Smooth muscle cell (in vitro differentiated cells): ENCODE results near the gene ANAPC10. TPM values are rescaled to one million over a fixed set of nuclear protein-coding genes. Genes with fewer than 3 reads are reported as not detected.

Experiments used
- DNase-seq: peaks from one replicate; lab custom pipeline; 2025; ENCODE audit not compliant: unreplicated experiment; lab: John Stamatoyannopoulos, UW
- H2AFZ ChIP-seq: fragments of 200-600 bp; sonication (generic); 2 replicates; pipeline ENCODE4 v1.6.0; 2016; ENCODE audit warnings: antibody characterized with exemption, low read depth, mild to moderate bottlenecking
- H3F3A ChIP-seq: fragments of 200-600 bp; sonication (generic); 2 replicates; pipeline ENCODE4 v1.6.0; 2017; ENCODE audit warnings: antibody characterized with exemption, low read depth
- H3K27ac ChIP-seq: fragments of 200-600 bp; sonication (generic); 2 replicates; pipeline ENCODE4 v1.5.1; 2016; ENCODE audit warnings: low read depth, mild to moderate bottlenecking
- H3K27me3 ChIP-seq: fragments of 200-600 bp; sonication (generic); 2 replicates; pipeline ENCODE4 v1.6.1; 2016; ENCODE audit warnings: low read depth, mild to moderate bottlenecking
- H3K36me3 ChIP-seq: fragments of 200-600 bp; sonication (generic); 2 replicates; pipeline ENCODE4 v1.5.1; 2016; ENCODE audit warnings: low read depth
- H3K4me1 ChIP-seq: fragments of 200-600 bp; sonication (generic); 2 replicates; pipeline ENCODE4 v1.5.1; 2016; ENCODE audit warnings: low read depth
- H3K4me2 ChIP-seq: fragments of 200-600 bp; sonication (generic); 2 replicates; pipeline ENCODE4 v1.6.0; 2016; ENCODE audit warnings: mild to moderate bottlenecking
- H3K4me3 ChIP-seq: fragments of 200-600 bp; sonication (generic); 2 replicates; pipeline ENCODE4 v1.5.1; 2016; ENCODE audit warnings: mild to moderate bottlenecking
- H3K79me2 ChIP-seq: fragments of 200-600 bp; sonication (generic); 2 replicates; pipeline ENCODE4 v1.6.0; 2016; ENCODE audit warnings: low read depth, mild to moderate bottlenecking
- H3K9ac ChIP-seq: fragments of 200-600 bp; sonication (generic); 2 replicates; pipeline ENCODE4 v1.6.0; 2016; ENCODE audit warnings: low read depth
- H3K9me3 ChIP-seq: fragments of 200-600 bp; sonication (generic); replicated peaks from 2 replicates; pipeline ENCODE4 v1.5.1; 2016; ENCODE audit warnings: low read depth
- H4K20me1 ChIP-seq: fragments of 200-600 bp; sonication (generic); 2 replicates; pipeline ENCODE4 v1.6.0; 2016; ENCODE audit warnings: low read depth
- CTCF ChIP-seq: fragments of 200-600 bp; sonication (generic); IDR thresholded peaks from 2 replicates; pipeline ENCODE4 v1.5.1; 2017; ENCODE audit warnings: borderline replicate concordance, mild to moderate bottlenecking, antibody characterized with exemption; ENCODE audit not compliant: insufficient read depth, poor library complexity, severe bottlenecking
- WGBS: methylation state at CpG from one replicate; pipeline ENCODE4 v1.1.7; 2016; ENCODE audit warnings: low lambda C conversion rate; 5-methylcytosine and 5-hydroxymethylcytosine counted together
- polyA plus RNA-seq: library from polyadenylated mRNA; unstranded; fragments of >200 nt; fragmentation: Nextera tagmentation; extraction: Ambion mirVana; gene quantifications from 2 replicates; pipeline ENCODE4 v1.2.1, GENCODE V29; 2016
- total RNA-seq: library from RNA; depleted of rRNA; stranded (reverse); fragments of >200 nt; gene quantifications from 2 replicates; pipeline ENCODE4 v1.2.3, GENCODE V29; 2014

The ANAPC10 gene
- total and polyA plus RNA-seq, 2 experiments from 2014 or later = 28.0 to 66.2 TPM

- Histone ChIP-seq H3F3A (no peaks in the 10 kb centered on the region), H4K20me1 (peaks cover 22% of the 10 kb centered on the region), H2AFZ (no peak overlapping the region), H3K36me3 (peaks cover 59% of the 10 kb centered on the region), H3K27ac (no peak overlapping the region), H3K4me3 (no peak overlapping the region), H3K27me3 (no peaks in the 10 kb centered on the region), H3K79me2 (peaks cover 48% of the 10 kb centered on the region), H3K9ac (no peak overlapping the region), H3K4me1 (no peaks in the 10 kb centered on the region), H3K9me3 (no peaks in the 10 kb centered on the region), H3K4me2 (no peak overlapping the region)
- no peak for TF ChIP-seq CTCF
- DNase-seq = no peak
- whole genome bisulfite sequencing = 86% methylated on average over 2 of the region's 2 CpGs
Observed at GRCh38 chr4:145107126-145107525, 9.1 kb upstream of the ANAPC10 start.

GRCh38 chr4:145103496-145103895 lies 5.5 kb upstream of the ANAPC10 start:
- H3K27me3 ChIP-seq = no peaks in the 10 kb centered on the region
- H2AFZ ChIP-seq = no peak overlapping the region
- peaks cover 17% of the 10 kb centered on the region for H3K4me1 ChIP-seq
- H3K9me3 ChIP-seq = no peaks in the 10 kb centered on the region
- TF ChIP-seq CTCF = no peak
- 98% methylated on average over 3 of the region's 3 CpGs for WGBS
- DNase-seq = no peak
- peaks cover 37% of the 10 kb centered on the region for H4K20me1 ChIP-seq
- peaks cover 32% of the 10 kb centered on the region for H3K36me3 ChIP-seq
- H3K4me2 ChIP-seq = no peak overlapping the region
- H3K27ac ChIP-seq = no peak overlapping the region
- no peaks in the 10 kb centered on the region for H3F3A ChIP-seq
- no peak overlapping the region for H3K4me3 ChIP-seq
- peaks cover 84% of the 10 kb centered on the region for H3K79me2 ChIP-seq
- H3K9ac ChIP-seq = no peak overlapping the region

- H3K27me3 ChIP-seq = no peaks in the 10 kb centered on the region
- H3K27ac ChIP-seq = no peak overlapping the region
- peaks cover 82% of the 10 kb centered on the region for H3K79me2 ChIP-seq
- DNase-seq = no peak
- H3K9me3 ChIP-seq = no peaks in the 10 kb centered on the region
- 93% methylated on average over 2 of the region's 2 CpGs for WGBS
- peaks cover 17% of the 10 kb centered on the region for H3K4me1 ChIP-seq
- no peak overlapping the region for H3K9ac ChIP-seq
- peaks cover 25% of the 10 kb centered on the region for H3K36me3 ChIP-seq
- H3K4me2 ChIP-seq = no peak overlapping the region
- H3F3A ChIP-seq = no peaks in the 10 kb centered on the region
- no peak for TF ChIP-seq CTCF
- H2AFZ ChIP-seq = no peak overlapping the region
- H3K4me3 ChIP-seq = no peak overlapping the region
- peaks cover 37% of the 10 kb centered on the region for H4K20me1 ChIP-seq
Observed at GRCh38 chr4:145102619-145103018, 4.6 kb upstream of the ANAPC10 start.

- no peaks in the 10 kb centered on the region for H3K9me3 ChIP-seq
- H3K4me3 ChIP-seq = no peak overlapping the region
- no peaks in the 10 kb centered on the region for H3K27me3 ChIP-seq
- H3K4me1 ChIP-seq = peaks cover 24% of the 10 kb centered on the region
- no peak overlapping the region for H3K9ac ChIP-seq
- H4K20me1 ChIP-seq = peaks cover 33% of the 10 kb centered on the region
- no peak overlapping the region for H2AFZ ChIP-seq
- no peak overlapping the region for H3K27ac ChIP-seq
- TF ChIP-seq CTCF = no peak
- peaks cover 83% of the 10 kb centered on the region for H3K79me2 ChIP-seq
- H3K36me3 ChIP-seq = peaks cover 11% of the 10 kb centered on the region
- WGBS = 93% methylated on average over 1 of the region's 1 CpG
- H3K4me2 ChIP-seq = no peak overlapping the region
- no peaks in the 10 kb centered on the region for H3F3A ChIP-seq
- no peak for DNase-seq
Observed at GRCh38 chr4:145101091-145101490, 3.1 kb upstream of the ANAPC10 start.
